Caco-2 (cell line): Measurements from ENCODE around the gene BDP1. TPM values are rescaled to one million over a fixed set of nuclear protein-coding genes. Genes with fewer than 3 reads are reported as not detected.
"Not testable (repeated sequence)": the region's sequence is repeated elsewhere in the genome, so short reads cannot be mapped to it uniquely, and the experiment has no call there.

ENCODE experiments used
- BruUV-seq: library from RNA; stranded (reverse); fragments of 400-500 nt; replicated peaks from 2 replicates; lab custom pipeline; 2021; lab: Mats Ljungman, UMichigan
- CTCF ChIA-PET: fragments of 300-600 bp; sonication (Branson Sonifier 250); formaldehyde crosslinking; loops from one replicate; lab custom pipeline; 2022; ENCODE audit warnings: antibody characterized with exemption; lab: Charles Lee
- POLR2A ChIA-PET: fragments of 300-600 bp; sonication (Branson Sonifier 250); formaldehyde crosslinking; loops from one replicate; lab custom pipeline; 2022; ENCODE audit warnings: antibody characterized with exemption; lab: Charles Lee
- DNase-seq, 2 experiments: peaks; one replicate each; pipeline versions ENCODE4 v3.0.0 to v3.0.0-alpha.2; 2020 to 2022
- H3K27me3 ChIP-seq: replicated peaks from 2 replicates; pipeline ENCODE4 v1.6.0; 2011; ENCODE audit warnings: low read length; ENCODE audit not compliant: control insufficient read depth, insufficient read depth
- H3K36me3 ChIP-seq: 2 replicates; pipeline ENCODE4 v1.5.1; 2011; ENCODE audit warnings: low read length; ENCODE audit not compliant: control insufficient read depth, insufficient read depth
- H3K4me1 ChIP-seq: fragments of 250-450 bp; sonication (Bioruptor Pico); 2 replicates; pipeline ENCODE4 v1.5.1; 2020; ENCODE audit warnings: mild to moderate bottlenecking
- H3K4me3 ChIP-seq: 2 replicates; pipeline ENCODE4 v1.5.1; 2011; ENCODE audit warnings: low read depth, mild to moderate bottlenecking, control low read depth, low read length
- H3K9me3 ChIP-seq: fragments of 250-450 bp; sonication (Bioruptor Pico); 2 replicates; pipeline ENCODE4 v1.5.1; 2020; ENCODE audit warnings: mild to moderate bottlenecking, moderate library complexity
- H3K27ac Mint-ChIP-seq: one replicate; pipeline ENCODE4 v1.8.0; 2022; ENCODE audit warnings: mixed read lengths; ENCODE audit not compliant: unreplicated experiment
- H3K27me3 Mint-ChIP-seq: one replicate; pipeline ENCODE4 v1.8.0; 2022; ENCODE audit warnings: mixed read lengths; ENCODE audit not compliant: insufficient read depth, unreplicated experiment
- H3K36me3 Mint-ChIP-seq: one replicate; pipeline ENCODE4 v1.8.0; 2022; ENCODE audit warnings: mild to moderate bottlenecking, mixed read lengths; ENCODE audit not compliant: insufficient read depth, unreplicated experiment
- H3K4me1 Mint-ChIP-seq: one replicate; pipeline ENCODE4 v1.8.0; 2022; ENCODE audit warnings: low read depth, mixed read lengths; ENCODE audit not compliant: unreplicated experiment
- H3K4me3 Mint-ChIP-seq: one replicate; pipeline ENCODE4 v1.8.0; 2022; ENCODE audit warnings: mild to moderate bottlenecking, moderate library complexity, mixed read lengths; ENCODE audit not compliant: unreplicated experiment
- H3K9me3 Mint-ChIP-seq: one replicate; pipeline ENCODE4 v1.8.0; 2022; ENCODE audit warnings: mixed read lengths; ENCODE audit not compliant: unreplicated experiment
- intact Hi-C: fragments of 100-400 bp; cut with micrococcal nuclease; formaldehyde crosslinking; loops from one replicate; pipeline ENCODE4 v1.10.0; 2022; ENCODE audit not compliant: unreplicated experiment
- total RNA-seq: library from RNA; stranded (reverse); gene quantifications from 2 replicates; pipeline ENCODE4 v1.2.3, GENCODE V29; 2022
- TF ChIP-seq, protein P1 (sequence below), 2 experiments: fragments of 200-600 bp in 1 of 2; IDR thresholded peaks; 1 replicate in 1 of 2; 2 replicates in 1 of 2; pipeline versions ENCODE4 v1.5.1 to v1.8.0; 2011 to 2022; ENCODE audit warnings: antibody characterized with exemption in 1 of 2, control low read depth in 1 of 2, inconsistent platforms in 1 of 2, low read depth in 1 of 2, low read length in 1 of 2, mild to moderate bottlenecking in 1 of 2, moderate library complexity in 1 of 2; ENCODE audit not compliant: insufficient read depth in 1 of 2, severe bottlenecking in 1 of 2, unreplicated experiment in 1 of 2

BDP1 gene
- total RNA-seq, 1 experiment from 2014 or later: 27.5 TPM

GRCh38 chr5:71563161-71563560, 107.7 kb downstream of the BDP1 start:
- H3K27me3 ChIP-seq: no peaks in the 10 kb centered on the region
- Mint-ChIP-seq H3K36me3 (peaks cover 48% of the 10 kb centered on the region), H3K4me1 (no peaks in the 10 kb centered on the region), H3K27me3 (no peaks in the 10 kb centered on the region), H3K4me3 (no peak overlapping the region), H3K9me3 (no peaks in the 10 kb centered on the region), H3K27ac (no peak overlapping the region)
- TF ChIP-seq, protein P1, sequence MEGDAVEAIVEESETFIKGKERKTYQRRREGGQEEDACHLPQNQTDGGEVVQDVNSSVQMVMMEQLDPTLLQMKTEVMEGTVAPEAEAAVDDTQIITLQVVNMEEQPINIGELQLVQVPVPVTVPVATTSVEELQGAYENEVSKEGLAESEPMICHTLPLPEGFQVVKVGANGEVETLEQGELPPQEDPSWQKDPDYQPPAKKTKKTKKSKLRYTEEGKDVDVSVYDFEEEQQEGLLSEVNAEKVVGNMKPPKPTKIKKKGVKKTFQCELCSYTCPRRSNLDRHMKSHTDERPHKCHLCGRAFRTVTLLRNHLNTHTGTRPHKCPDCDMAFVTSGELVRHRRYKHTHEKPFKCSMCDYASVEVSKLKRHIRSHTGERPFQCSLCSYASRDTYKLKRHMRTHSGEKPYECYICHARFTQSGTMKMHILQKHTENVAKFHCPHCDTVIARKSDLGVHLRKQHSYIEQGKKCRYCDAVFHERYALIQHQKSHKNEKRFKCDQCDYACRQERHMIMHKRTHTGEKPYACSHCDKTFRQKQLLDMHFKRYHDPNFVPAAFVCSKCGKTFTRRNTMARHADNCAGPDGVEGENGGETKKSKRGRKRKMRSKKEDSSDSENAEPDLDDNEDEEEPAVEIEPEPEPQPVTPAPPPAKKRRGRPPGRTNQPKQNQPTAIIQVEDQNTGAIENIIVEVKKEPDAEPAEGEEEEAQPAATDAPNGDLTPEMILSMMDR (IDR thresholded peaks at IDR 0.05; ENCODE audit: insufficient read depth in 1 of 2, low read depth in 1 of 2, low read length in 1 of 2, severe bottlenecking in 1 of 2, unreplicated experiment in 1 of 2): no peak
- H3K4me1 ChIP-seq: no peaks in the 10 kb centered on the region
- CTCF ChIA-PET: no interaction called here
- no peak overlapping the region for H3K4me3 ChIP-seq
- BruUV-seq: no TSS peak
- no peaks in the 10 kb centered on the region; the same call in 1 of the 2 replicates for H3K36me3 ChIP-seq
- intact Hi-C loops: no loop called here
- no peak for DNase-seq
- no peaks in the 10 kb centered on the region for H3K9me3 ChIP-seq
- POLR2A ChIA-PET: no interaction called here

GRCh38 chr5:71564895-71565294, 109.4 kb downstream of the BDP1 start:
- no peaks in the 10 kb centered on the region for H3K4me1 ChIP-seq
- H3K27me3 ChIP-seq: no peaks in the 10 kb centered on the region
- no peaks in the 10 kb centered on the region for H3K4me1 Mint-ChIP-seq
- no peaks in the 10 kb centered on the region; the same call in 1 of the 2 replicates for H3K36me3 ChIP-seq
- DNase-seq: no peak
- TF ChIP-seq, protein P1 (IDR thresholded peaks at IDR 0.05; ENCODE audit: insufficient read depth in 1 of 2, low read depth in 1 of 2, low read length in 1 of 2, severe bottlenecking in 1 of 2, unreplicated experiment in 1 of 2): no peak
- ChIA-PET CTCF (no interaction called here), POLR2A (no interaction called here)
- intact Hi-C loops: no loop called here
- H3K27me3 Mint-ChIP-seq: no peaks in the 10 kb centered on the region
- no peak overlapping the region for H3K4me3 Mint-ChIP-seq
- no peak overlapping the region for H3K27ac Mint-ChIP-seq
- H3K9me3 ChIP-seq: no peaks in the 10 kb centered on the region
- H3K4me3 ChIP-seq: no peak overlapping the region
- peaks cover 32% of the 10 kb centered on the region for H3K36me3 Mint-ChIP-seq
- H3K9me3 Mint-ChIP-seq: no peaks in the 10 kb centered on the region
- BruUV-seq: no TSS peak

DNA sequence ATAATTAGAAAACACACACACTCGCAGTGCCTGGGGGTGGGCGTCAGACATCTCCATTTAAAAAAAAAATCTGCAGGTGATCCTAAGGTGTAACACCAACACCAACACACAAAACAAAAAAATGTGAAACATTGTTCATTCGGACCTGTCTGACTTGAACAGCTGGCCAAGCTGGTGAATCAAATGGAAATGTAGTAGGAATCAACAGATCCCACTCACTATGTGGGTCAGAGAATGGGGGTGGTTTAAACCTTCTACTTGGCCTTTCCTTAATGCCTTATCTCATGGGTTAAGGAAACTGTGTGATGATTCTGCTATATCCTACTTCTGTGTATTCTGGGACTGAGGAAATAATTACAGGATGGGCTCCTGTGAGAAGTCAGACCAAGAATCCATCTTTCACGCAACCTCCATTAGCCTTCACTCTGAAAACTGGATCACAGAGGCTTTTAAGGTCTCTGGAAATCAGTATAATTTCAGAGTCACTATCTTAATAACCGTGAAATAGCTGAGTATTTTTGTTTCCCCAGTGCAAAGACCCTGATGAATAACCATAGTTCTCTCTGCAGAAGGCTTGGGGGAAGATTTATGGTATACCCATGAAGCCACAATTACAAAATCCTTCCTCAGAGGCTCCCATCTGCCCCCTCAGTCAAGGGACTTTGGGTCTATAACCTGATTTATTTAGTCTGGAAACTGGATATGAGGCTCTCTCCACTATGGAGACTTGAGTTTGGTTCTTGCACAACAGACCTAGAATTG, 114.5 kb downstream of the BDP1 start:
- ChIA-PET CTCF (no interaction called here), POLR2A (no interaction called here)
- Histone ChIP-seq H3K4me1 (peaks cover 15% of the 10 kb centered on the region), H3K4me3 (no peak overlapping the region), H3K9me3 (0 out of 2 replicates have a peak, but pooled peaks cover 12% of the 10 kb centered on the region), H3K36me3 (no peaks in the 10 kb centered on the region), H3K27me3 (no peaks in the 10 kb centered on the region)
- intact Hi-C loops: loop anchor here (5.0 kb wide), 1 partner anchor 72 kb away; no protein-coding TSS in a partner anchor
- H3K27ac Mint-ChIP-seq: no peak overlapping the region
- TF ChIP-seq, protein P1 (IDR thresholded peaks at IDR 0.05; ENCODE audit: insufficient read depth in 1 of 2, low read depth in 1 of 2, low read length in 1 of 2, severe bottlenecking in 1 of 2, unreplicated experiment in 1 of 2): no peak
- no TSS peak for BruUV-seq
- no peak overlapping the region for H3K4me3 Mint-ChIP-seq
- H3K9me3 Mint-ChIP-seq: no peaks in the 10 kb centered on the region
- no peak for DNase-seq
- no peaks in the 10 kb centered on the region for H3K27me3 Mint-ChIP-seq
- peaks cover 20% of the 10 kb centered on the region for H3K4me1 Mint-ChIP-seq
- H3K36me3 Mint-ChIP-seq: peaks cover 11% of the 10 kb centered on the region

GRCh38 chr5:71571811-71572210, 116.4 kb downstream of the BDP1 start:
- DNase-seq: peak; percentile 43 to 50
- H3K4me1 Mint-ChIP-seq: peaks cover 20% of the 10 kb centered on the region
- H3K36me3 ChIP-seq, H3K27me3 ChIP-seq, H3K9me3 Mint-ChIP-seq, H3K4me3 ChIP-seq, CTCF ChIA-PET, H3K27me3 Mint-ChIP-seq, BruUV-seq, POLR2A ChIA-PET: not testable (repeated sequence)
- Histone ChIP-seq H3K4me1 (peaks cover 15% of the 10 kb centered on the region), H3K9me3 (0 out of 2 replicates have a peak, but pooled peaks cover 12% of the 10 kb centered on the region)
- intact Hi-C loops: loop anchor here (5.0 kb wide), 1 partner anchor 70 kb away; no protein-coding TSS in a partner anchor
- peak overlapping the region; percentile 32 for H3K27ac Mint-ChIP-seq
- peak overlapping the region; percentile 55 for H3K4me3 Mint-ChIP-seq
- H3K36me3 Mint-ChIP-seq: peaks cover 12% of the 10 kb centered on the region
